AG10803 (cell line): ENCODE measurements around the gene FSTL4.

Experiments used
- DNase-seq: peaks from one replicate; pipeline ENCODE4 v3.0.0; 2010; ENCODE audit warnings: low read depth
- H3K4me3 ChIP-seq: 2 replicates; pipeline ENCODE4 v1.5.1; 2011; ENCODE audit warnings: mild to moderate bottlenecking, low read length, control low read depth
- TF ChIP-seq, protein P1 (sequence below): conservative IDR thresholded peaks from 2 replicates; pipeline ENCODE4 v1.5.1; 2011; ENCODE audit warnings: mild to moderate bottlenecking, low read length, control low read depth, inconsistent platforms

Gene FSTL4

GRCh38 chr5:133520062-133520461, 92.3 kb downstream of the FSTL4 start:
- DNase-seq = no peak
- TF ChIP-seq, protein P1, sequence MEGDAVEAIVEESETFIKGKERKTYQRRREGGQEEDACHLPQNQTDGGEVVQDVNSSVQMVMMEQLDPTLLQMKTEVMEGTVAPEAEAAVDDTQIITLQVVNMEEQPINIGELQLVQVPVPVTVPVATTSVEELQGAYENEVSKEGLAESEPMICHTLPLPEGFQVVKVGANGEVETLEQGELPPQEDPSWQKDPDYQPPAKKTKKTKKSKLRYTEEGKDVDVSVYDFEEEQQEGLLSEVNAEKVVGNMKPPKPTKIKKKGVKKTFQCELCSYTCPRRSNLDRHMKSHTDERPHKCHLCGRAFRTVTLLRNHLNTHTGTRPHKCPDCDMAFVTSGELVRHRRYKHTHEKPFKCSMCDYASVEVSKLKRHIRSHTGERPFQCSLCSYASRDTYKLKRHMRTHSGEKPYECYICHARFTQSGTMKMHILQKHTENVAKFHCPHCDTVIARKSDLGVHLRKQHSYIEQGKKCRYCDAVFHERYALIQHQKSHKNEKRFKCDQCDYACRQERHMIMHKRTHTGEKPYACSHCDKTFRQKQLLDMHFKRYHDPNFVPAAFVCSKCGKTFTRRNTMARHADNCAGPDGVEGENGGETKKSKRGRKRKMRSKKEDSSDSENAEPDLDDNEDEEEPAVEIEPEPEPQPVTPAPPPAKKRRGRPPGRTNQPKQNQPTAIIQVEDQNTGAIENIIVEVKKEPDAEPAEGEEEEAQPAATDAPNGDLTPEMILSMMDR = no peak
- H3K4me3 ChIP-seq = no peak overlapping the region

GRCh38 chr5:133519191-133519590, 93.2 kb downstream of the FSTL4 start:
- no peak overlapping the region for H3K4me3 ChIP-seq
- DNase-seq = no peak
- TF ChIP-seq, protein P1 = no peak

DNA sequence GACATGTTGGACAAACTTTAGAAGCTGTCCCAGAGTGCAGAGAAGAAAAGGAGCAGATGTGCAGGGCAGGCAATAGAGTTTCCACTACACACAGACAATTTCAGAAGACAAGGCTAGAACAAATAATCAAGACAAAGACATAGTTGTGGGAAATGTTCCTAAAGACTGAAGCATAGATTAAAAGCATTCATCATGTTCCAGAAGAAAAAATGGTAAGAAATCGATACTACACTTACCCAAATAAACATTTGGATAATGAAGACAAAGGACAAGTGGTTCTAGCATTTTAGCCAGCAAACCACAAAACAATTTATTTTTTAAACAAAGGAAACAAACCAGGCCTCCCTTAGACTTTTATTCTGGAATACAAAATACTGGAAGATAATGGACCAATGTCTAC, 97.9 kb downstream of the FSTL4 start:
- TF ChIP-seq, protein P1 = no peak
- DNase-seq = no peak
- H3K4me3 ChIP-seq = no peak overlapping the region

GRCh38 chr5:133512896-133513295, 99.4 kb downstream of the FSTL4 start:
- TF ChIP-seq, protein P1 = no peak
- H3K4me3 ChIP-seq = no peak overlapping the region
- no peak for DNase-seq

DNA sequence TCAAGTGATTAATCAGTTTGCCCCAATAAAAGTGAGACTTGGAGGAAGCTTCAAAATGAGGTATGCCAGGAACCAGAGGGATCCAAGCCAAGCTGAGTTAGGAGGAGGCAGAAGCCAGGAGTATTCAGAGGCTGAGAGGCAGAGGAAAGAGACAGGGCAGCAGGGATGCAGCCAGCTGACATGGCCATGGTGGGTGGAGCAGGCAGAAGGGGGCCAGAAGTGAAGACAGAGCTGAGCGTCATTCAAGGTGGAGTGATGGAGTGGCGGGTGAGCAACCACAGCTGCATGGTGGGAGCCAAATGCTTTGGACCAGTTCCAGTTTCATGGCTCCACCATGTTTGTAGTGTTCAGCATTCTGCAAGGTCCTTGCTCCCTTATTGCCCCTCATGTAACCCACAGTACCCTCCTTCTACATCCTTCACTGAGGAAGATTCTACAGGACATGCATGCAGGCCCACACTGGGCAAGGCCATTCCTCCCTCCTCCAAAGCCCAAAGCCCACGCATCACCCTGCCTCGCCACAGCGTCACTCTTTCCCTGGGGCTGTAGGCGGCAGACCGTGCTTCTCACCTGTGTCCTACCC, 100.6 kb downstream of the FSTL4 start:
- no peak overlapping the region for H3K4me3 ChIP-seq
- TF ChIP-seq, protein P1 = no peak
- DNase-seq = no peak

DNA sequence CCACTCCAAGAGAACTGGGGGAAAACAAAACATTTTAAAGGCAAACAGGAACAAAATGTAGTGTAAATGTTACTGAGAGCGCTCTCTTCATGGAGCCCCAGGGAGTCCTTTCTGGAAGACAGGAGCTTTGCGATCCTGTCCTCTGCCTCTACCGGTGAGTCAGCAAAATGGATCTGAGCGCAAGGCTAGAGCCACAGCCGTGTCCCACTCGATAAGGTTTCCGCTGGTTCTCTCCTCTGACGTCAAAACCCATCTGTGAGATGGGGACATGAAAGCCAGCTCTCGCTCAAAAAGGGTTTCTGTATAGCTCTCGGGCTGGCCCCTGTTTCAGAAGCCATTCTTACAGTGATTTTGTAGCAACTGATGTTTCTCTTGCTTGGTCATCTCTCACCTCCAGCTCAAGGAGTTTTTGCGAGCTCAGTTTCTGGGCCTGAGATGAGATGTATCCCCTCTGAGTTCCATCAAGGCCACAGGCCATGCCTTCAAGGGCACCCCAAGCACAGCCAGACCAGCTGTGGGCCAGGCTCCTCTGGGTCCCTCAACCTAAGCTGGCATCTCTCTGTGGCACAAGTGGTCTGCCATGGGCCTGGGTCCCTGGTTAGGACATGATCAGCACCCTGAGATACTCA, 101.6 kb downstream of the FSTL4 start:
- no peak overlapping the region for H3K4me3 ChIP-seq
- DNase-seq = no peak
- TF ChIP-seq, protein P1 = no peak

- DNase-seq = no peak
- TF ChIP-seq, protein P1 = no peak
These were observed 102.6 kb downstream of the FSTL4 start for GRCh38 chr5:133509742-133510079.

More at GRCh38 chr5:133509742-133510079, 102.6 kb downstream of the FSTL4 start:
- no peak overlapping the region for H3K4me3 ChIP-seq
